Activated naive CD8-positive, alpha-beta T cell treated with anti-CD3 and anti-CD28 coated beads, Interleukin-2, amount 50 U/mL, for 16 hours (primary cell): ENCODE data around the gene LIPC.

Source experiments
- DNase-seq: peaks from one replicate; pipeline ENCODE4 v3.0.0-alpha.2; 2020; ENCODE audit warnings: low read depth, low spot score

Gene LIPC

DNA sequence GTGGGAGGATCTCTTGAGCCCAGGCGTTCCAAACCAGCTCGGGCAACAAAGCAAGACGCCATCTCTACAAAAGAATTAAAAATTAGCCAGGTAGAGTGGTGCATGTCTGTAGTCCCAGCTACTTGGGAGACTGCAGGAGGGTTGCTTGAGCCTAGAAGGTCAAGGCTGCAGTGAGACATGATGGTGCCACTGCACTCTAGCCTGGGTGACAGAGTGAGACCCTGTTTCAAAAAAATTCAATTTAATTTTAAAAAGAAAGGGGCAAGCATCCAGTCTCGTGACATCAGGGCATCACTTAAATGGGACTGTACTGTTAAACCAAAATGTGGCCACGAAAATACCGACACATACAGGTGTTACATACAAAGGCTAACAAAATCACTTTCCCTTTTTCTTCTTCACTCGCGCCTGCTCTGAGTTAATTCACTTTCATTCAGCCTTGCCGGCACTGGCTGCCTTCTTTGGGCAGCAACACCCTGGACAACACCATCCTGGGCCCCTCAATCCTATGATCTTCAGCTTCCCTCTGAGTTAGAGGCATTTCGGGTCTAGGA, 121.7 kb downstream of the LIPC start:
- DNase-seq: no peak

DNA sequence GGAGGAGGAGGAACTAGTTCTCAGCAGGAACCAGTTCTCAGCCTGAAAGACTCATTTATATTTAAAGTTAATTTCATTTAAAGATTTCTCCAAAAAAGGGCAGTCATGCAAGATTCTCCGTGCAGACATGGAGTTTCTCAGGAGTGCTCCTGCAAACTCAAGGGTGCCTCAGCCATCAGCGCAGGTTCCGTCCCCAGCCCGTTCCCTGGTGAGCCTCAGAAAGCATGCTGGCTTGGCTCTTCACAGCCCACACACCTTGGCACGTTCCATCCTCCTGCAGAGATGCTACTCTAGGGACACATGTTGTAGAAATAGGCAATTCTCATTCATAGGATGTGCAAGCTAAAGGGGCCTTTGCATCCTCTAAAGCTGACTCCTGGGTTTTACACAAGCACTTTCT, 123.0 kb downstream of the LIPC start:
- DNase-seq: no peak

DNA sequence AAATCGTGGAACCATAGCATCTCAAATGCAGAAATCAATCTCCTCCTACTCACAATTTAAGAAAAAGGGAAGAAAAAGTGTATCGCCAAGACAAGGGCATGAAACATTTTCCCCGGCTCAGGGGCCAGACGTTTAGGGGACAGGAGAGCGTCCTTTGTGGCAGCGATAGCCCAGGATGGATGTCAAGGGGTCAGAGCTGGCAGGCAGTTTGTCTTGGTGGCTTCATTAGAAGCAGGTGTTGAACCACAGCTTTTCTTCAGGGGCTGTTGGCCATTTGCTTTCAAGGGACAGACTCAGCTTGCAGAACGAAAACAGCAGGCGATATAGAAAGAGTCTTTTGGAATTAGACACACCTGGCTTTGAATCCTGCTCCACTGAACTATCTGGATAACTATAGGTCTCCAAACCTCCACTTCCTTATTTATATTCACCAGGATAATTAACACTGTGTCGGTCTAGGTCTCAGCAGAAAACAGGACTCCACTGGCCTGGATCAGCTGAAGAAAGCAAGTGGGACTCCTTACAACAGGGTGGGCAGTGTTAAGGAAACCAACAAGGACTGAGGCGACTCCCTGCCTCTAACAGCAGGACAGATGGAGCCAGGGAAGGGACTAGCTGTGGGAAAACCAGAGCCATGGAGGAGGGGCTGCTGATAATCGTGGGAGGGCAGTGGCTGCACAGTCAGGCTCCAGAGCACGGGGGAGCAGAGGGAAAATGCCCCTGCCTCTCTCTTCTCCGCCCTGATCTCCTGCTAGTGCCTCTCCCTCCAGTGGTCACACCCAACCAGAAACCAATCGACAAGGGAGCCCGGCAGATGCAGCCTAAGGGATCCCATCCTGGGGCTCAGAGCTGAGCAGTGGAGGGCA, 123.6 kb downstream of the LIPC start:
- no peak for DNase-seq

DNA sequence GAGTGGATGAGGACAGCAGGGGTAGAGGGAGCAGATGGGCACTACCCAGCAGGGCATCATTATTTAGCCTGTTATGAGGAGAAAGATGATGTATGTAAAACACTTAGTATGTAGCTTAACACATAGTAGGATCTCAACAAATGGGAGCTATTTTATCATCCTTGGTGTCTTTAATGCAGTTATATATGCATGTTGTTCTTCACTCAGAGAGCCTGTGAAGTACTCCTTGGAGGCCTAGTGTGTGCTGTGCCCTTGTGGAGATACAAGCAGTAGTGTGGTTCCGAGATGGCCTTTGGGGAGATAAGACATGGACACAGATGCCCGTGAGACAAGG, 124.2 kb downstream of the LIPC start:
- DNase-seq: no peak

DNA sequence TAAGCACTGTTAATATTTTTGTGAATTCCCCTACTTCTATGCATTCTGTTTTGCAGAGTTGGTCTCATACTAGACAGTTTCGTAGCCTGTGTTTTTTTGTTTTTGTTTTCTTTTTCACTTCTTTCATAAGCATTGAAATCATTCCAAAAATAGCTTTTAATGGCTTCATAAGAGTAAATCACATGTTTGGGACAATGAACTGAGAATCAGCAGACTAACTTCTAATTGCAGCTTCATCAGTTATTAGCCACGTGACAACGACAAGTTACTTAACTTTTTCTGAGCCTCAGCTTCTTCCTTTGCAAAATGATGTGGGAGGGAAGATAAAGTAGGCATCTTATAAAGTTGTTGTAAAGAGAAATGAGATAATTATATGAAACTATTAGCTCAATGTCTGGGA, 124.8 kb downstream of the LIPC start:
- no peak for DNase-seq

DNA sequence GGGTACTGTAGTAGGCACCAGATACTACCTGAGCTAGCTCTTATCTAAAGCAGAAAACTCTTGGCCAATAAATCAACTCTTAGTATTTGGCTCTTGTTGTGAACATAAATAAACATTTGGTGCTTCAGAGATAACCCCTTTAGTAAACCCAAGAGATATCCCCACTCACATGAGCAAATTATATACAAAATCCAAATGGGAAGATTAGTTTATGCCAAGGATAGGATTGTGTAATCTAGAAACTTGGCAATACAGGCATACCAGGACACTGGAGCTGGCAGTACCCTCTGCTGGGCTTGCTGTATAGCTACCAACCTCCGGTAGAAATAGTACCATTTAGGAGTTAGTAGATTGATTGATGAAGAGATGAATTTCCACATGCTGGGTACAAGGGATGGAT, 127.0 kb downstream of the LIPC start:
- DNase-seq: no peak

DNA sequence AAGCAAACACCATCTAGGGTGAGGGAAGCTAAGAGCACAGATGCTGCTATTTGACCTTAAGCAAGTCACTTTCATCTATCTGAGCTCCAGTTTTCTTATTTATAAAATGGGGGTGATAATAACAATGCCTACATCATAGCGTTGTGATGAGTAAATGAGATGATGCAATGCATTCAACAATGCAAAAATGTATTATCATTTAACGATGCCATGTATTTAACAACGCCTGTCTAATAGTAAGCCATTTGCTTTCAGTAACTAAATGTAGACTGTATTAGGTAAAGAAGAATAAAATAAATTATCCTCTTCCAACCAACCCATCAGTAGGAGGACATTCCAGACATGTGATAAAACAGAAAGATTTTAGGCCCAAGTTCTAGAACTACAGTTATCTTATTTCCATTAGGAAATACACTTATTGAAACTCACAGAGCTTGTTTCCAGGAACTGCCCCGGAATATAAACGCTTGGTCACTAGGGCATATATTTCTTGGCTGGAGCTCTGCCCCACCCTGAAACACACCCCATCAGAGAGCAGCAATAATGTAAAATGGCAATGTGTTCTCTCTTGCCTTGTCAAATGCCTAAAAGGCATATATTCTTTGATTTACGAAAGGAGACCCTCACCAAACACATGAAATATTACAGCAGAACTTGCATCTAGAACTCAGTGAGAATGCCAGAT, 128.3 kb downstream of the LIPC start:
- DNase-seq: no peak

DNA sequence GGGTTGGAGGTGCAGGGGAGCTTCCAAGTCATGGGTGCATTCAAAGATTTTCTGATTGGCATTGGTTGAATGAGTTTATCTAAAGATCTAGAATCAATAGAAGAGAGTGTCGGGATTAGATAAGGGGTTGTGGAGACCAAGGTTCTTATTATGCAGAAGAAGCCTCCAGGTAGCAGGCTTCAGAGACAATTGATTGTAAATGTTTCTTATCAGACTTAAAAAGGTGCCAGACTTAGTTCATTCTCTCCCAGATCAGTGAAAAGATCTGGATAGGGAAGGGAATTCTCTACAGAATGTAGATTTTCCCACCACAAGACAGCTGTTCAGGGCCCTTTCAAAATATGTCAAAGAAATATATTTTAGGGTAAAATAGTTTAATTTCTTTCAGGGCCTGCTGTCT, 129.5 kb downstream of the LIPC start:
- DNase-seq: no peak

DNA sequence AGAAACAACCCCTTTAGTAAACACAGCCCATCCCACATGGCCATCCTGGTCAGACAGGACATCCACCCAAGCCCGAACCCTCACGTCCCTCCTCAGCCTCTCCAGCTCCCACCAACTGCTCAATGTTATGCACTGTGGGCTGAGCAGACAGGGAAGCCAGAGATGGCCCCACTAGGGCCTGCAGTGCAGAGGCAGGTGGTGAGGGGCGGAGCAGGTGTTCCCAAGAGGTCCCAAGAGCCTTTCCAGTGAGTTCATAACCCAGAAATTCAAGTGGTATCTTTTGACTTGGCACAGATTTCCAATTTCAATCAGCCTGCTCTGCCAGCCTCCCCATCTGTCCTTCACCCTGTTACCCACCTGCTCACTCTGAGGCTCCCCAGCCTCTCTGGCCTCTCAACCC, 130.3 kb downstream of the LIPC start:
- no peak for DNase-seq

DNA sequence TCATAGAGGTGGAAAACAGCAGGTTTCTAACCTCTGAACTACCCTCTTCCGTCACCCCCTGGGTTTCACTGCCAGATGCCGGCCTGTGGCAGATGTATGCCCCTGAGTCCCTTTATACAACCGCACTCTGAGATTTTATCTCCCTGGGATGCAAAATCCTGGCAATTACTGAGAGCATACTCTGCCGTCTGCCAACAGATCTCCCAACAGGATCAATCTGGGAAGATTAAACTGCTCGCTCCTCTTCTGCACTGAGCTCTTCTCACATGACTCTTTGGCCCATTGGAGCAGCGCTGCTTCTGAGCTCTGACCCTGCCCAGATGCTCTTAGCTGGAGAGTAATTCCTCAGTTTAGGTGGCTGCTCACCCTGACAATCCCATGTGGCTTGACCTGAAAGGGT, 133.2 kb downstream of the LIPC start:
- DNase-seq: no peak

DNA sequence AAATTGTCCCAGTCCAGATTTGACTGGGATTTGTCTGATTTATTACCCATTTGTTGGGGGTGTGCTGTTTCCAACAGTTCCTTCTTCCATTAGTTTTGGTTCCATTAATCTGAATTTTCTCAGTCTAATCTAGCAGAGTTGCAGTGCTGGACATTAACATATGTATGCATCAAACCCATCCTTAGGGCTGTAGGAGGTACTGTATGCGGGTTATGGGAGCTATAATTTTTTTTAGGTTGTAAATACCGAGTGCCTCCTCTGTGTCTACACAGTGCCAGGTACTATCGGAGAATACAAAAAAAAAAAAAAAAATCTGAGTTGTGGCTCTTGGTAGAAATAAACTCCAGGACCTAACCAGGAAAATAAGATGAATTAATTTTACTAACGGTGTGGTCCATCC, 133.8 kb downstream of the LIPC start:
- no peak for DNase-seq

DNA sequence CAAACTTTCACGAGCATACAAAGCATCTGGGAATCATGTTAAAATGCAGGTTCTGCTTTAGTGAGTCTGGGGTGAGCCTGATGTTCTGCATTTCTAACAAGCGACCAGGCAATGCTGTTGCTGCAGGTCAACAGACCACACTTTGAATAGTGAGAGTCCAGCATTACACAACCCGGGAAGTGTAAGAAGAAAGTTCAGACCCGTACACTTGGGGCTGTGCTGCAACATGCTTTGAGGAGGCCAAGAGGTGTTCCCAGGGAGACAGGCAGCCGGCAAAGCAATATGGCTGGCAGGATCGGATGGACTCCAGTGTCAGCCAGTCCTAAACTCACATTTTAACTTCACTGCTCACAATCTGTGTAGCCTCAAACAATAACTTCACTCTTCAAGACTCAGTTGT, 134.2 kb downstream of the LIPC start:
- no peak for DNase-seq

DNA sequence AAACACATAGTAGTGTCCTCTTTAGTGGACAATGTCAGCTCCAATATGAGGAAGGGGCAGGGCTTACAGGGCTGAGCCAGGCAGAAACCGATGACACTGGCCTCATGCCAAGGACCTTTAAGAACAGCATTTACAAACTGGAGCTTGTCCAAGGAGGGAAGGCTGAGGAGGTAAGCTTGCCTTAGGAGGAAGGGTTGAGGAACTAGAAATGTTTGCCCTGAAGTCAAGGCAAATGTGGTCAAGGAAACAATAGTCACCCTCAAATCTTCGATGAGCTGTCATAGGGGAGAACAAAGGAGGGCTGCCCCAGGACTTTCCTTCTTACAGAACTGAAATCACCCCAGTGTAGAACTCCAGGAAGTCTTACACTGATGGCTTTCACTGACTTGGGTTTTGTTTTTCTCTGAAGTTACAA, 136.4 kb downstream of the LIPC start:
- no peak for DNase-seq

DNA sequence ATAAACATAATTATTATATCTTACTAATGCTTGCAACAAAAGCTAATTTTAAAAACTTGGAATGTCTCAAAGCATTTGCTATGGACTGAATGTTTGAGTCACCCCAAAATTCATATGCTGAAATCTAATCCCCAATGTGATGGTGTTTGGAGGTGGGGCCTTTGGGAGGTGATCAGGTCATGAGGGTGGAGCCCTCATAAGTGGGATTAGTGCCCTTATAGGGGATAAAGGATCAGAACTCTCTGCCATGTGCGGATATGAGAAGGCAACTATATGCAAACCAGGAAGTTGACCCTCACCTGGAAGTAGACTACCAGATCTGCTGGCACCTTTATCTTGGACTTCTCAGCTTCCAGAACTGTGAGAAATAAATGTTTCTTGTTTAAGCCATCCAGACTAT, 137.7 kb downstream of the LIPC start:
- DNase-seq: no peak

DNA sequence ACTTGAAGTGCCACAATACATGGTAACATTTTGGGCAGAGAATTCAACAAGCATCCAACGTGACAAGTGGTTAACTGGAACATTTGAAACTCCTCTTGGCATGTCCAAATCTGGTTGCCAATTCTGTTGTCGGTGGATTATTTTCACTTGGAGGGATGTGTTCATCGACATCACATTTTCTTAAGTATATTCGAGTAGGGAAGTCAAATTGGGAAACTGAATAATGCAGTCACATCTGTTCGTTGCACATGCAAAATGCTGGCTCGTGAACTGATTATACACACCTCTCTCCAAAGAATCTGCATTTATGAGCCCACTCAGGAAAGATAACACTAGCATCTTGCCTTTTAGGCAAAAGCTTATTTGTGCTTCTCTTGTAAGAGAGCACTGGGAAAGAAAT, 139.7 kb downstream of the LIPC start:
- DNase-seq: no peak

DNA sequence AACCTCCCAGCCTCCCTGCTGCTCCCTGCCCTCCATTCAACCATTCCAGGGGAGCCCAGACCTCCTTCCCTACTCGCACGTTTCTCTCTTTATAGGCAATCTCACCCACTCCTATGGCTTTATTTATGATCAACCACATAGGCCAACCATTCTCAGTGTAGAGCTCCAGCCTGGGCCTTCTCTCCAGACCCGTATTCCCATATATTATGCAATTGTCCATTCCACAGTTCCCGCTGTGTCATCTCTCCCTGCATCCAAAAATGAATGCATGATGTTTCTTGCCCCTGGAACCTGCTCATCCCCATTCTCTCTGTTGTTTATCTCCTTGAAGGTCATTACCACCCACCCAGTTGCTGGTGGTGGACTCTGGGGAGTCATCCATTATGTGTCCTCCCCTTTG, 140.7 kb downstream of the LIPC start:
- DNase-seq: no peak

DNA sequence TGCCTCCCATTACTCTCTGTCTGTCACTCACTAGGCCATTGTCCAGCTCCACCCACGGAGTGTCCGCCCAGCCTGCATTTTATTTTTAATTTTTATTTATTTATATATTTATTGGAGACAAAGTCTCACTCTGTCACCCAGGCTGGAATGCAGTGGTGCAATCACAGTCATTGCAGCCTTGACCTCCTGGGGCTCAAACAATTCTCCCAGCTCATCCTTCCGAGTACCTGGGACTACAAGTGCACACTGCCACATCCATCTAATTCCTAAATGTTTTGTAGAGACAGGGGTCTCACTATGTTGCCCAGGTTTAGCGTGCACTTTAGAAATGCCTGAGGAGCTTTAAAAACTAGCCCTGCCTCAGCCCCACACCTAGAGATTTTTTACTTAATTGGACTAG, 141.5 kb downstream of the LIPC start:
- DNase-seq: no peak

DNA sequence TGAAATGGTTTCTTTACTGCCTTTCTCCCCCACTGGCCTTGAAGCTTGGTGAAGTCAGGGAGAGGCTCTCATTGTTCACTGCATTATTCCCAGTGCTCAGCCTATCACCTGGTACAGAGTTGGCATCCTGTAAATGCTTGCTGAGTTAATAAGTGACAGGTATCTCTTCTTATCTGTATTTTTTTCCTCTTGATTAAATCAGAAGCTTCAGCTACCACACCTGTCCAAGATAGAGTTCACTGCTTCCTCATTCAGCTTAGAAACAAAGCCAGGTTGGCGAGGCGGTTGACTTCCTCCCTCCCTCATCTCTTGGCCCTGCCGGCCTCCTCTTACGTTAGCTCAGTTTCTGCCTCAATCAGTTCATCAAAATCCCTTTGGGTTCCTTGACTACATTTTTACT, 142.8 kb downstream of the LIPC start:
- DNase-seq: no peak

DNA sequence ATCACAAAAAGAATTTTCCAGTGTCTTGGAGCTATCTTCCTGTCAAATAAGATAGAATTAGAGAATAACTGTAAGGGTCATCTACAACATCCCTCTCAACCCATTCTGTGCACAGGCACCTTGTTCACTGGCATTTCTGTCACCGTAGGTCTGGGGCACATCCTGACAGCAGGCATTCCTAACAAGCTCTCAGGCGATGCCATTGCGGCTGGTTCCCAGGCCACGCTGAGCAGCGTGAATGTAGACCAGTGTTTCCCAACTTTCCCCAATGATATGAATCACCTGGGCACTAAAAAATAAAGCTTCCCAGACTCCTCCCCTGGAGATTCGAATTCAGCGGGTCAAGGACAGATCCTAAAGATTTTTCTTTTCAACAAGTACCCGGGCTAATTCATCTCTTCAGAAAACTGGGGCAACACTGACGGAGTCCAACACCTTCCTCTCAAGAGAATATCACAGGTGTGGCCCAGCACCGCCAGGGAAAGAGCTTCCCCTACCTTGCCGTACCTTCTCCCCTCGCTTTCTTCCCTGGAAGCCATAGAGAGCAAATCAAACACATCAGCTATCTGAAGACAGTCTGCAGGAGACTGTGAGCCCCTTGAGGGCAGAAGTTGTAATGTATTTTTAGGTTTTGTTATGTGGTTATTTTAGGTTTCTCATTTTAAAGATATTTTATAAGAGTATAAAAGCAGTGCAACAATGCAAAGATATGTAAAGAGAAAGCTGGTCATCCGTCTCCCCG, 143.4 kb downstream of the LIPC start:
- DNase-seq: no peak

DNA sequence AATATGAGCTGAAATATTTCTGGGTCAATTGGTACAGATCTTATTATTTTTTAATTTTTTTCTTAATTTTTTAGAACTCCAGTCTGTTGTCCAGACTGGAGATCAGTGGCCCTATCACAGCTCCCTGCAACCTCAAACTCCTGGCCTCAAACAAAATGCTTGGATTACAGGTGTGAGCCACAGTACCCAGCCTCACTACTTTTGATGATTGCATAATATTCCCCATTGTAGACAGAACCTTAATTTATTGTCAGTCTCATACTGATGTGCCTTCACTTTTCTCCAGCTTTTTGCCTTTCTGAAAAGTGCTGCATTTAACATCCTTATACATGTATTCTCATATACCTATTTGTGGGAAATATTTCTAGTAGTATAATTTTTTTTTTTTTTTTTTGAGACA, 144.9 kb downstream of the LIPC start:
- DNase-seq: no peak

DNA sequence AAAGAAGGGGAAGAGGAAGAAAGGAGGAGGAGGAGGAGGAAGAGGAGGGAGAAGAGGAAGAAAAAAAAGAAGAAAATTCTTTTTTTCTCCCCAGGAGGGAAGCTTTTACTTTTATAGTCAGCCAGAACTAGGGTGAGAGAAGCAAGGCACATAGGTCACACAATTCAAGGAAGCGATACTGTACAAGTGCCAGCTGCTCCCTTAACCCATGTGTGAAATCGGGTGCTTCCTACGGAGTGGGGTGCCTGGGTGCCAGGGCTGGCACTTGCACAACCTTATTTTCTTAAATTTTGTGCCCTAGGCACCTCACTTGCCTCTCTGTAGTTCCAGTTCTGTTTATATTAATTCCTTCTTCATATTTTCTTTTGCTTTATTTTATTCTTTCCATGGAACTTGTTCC, 150.4 kb downstream of the LIPC start:
- no peak for DNase-seq

DNA sequence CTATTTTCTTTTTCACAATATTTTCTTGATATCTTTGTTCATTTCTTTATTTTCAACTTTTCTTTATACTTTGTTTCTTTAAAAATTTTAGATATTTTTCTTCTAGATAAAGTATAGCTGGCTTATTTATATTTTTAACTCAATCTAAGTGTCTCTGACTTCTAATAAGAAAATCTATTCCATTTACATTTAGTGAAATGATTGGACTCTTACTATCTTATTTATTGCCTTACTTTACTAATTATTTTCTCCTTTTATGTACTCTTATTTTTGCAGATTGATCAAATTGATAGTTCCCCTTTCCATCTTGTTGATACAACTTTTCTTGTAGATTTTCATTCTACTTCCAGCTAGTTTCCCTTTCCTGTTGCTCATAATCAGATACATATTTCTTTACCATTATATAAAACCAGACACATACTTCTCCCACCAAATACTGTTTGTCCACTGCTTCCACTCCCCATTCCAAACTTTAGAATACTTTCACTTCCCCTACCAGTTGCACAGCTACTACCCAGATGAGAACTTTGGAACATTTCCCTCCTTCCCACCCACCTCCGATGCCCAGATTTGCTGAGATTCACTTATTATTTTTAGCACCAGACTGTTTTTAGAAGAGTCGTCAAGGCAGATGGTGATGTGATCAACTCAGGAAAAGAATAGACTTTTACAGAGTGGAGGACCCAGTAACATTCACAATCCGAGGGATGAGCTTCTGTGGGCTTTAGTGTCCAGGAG, 151.5 kb downstream of the LIPC start:
- no peak for DNase-seq
